K562 (cell line): ENCODE measurements around the gene NKAPL. TPM values are rescaled to one million over a fixed set of nuclear protein-coding genes. Genes with fewer than 3 reads are reported as not detected.

Experiments
- ARID1B ChIP-seq: fragments of 450-650 bp; IDR thresholded peaks from 2 replicates; pipeline ENCODE4 v1.6.1; 2016; ENCODE audit warnings: antibody characterized with exemption, mild to moderate bottlenecking, inconsistent platforms
- ARID4B ChIP-seq: sonication (generic); formaldehyde crosslinking; IDR thresholded peaks from 2 replicates; pipeline ENCODE4 v1.8.0; 2022; ENCODE audit warnings: mild to moderate bottlenecking, missing genetic modification reagents
- DPF2 ChIP-seq: fragments of 450-650 bp; IDR thresholded peaks from 2 replicates; pipeline ENCODE4 v1.6.1; 2016
- HLTF ChIP-seq: fragments of 450-650 bp; IDR thresholded peaks from 2 replicates; pipeline ENCODE4 v1.6.1; 2016
- KLF6 ChIP-seq: fragments of 250-450 bp; sonication (Bioruptor Pico); IDR thresholded peaks from 2 replicates; pipeline ENCODE4 v1.4.0; 2020; ENCODE audit warnings: mild to moderate bottlenecking, moderate library complexity, borderline replicate concordance
- NCOA4 ChIP-seq: fragments of 450-650 bp; IDR thresholded peaks from 2 replicates; pipeline ENCODE4 v1.6.1; 2018; ENCODE audit warnings: mild to moderate bottlenecking; ENCODE audit not compliant: partially characterized antibody
- NFE2L1 ChIP-seq: fragments of 450-650 bp; IDR thresholded peaks from 2 replicates; pipeline ENCODE4 v1.6.1; 2016; ENCODE audit warnings: missing genetic modification characterization, low read depth, mild to moderate bottlenecking, missing compliant biosample characterization, moderate library complexity, borderline replicate concordance
- PHB2 ChIP-seq: fragments of 450-650 bp; IDR thresholded peaks from 2 replicates; pipeline ENCODE4 v1.6.1; 2017; ENCODE audit warnings: low read depth
- SAP30 ChIP-seq: fragments of 200-600 bp; sonication (generic); IDR thresholded peaks from 2 replicates; pipeline ENCODE4 v1.6.1; 2012; ENCODE audit warnings: borderline replicate concordance, low read depth, mild to moderate bottlenecking, moderate library complexity, low read length, control low read depth, inconsistent platforms; ENCODE audit not compliant: insufficient read depth, poor library complexity, severe bottlenecking
- SRSF7 ChIP-seq: fragments of 200-400 bp; formaldehyde crosslinking; optimal IDR thresholded peaks from 2 replicates; pipeline ENCODE3; 2017; ENCODE audit warnings: mild to moderate bottlenecking, low read depth, low read length
- TAF7 ChIP-seq: fragments of 450-650 bp; IDR thresholded peaks from 2 replicates; pipeline ENCODE4 v1.6.1; 2016; ENCODE audit warnings: missing genetic modification characterization, missing compliant biosample characterization
- TCF3 ChIP-seq: sonication (generic); formaldehyde crosslinking; IDR thresholded peaks from 2 replicates; pipeline ENCODE4 v1.4.0; 2020; ENCODE audit warnings: mild to moderate bottlenecking, missing genetic modification reagents
- TSC22D4 ChIP-seq: fragments of 450-650 bp; IDR thresholded peaks from 2 replicates; pipeline ENCODE4 v1.6.1; 2016; ENCODE audit warnings: missing genetic modification characterization, missing biosample characterization, control low read depth
- ZNF165 ChIP-seq: fragments of 250-450 bp; sonication (Bioruptor Pico); IDR thresholded peaks from 2 replicates; pipeline ENCODE4 v1.4.0; 2020; ENCODE audit warnings: borderline replicate concordance
- ZNF263 ChIP-seq: sonication (generic); formaldehyde crosslinking; IDR thresholded peaks from 2 replicates; pipeline ENCODE4 v1.8.0; 2022; ENCODE audit warnings: mild to moderate bottlenecking, missing genetic modification reagents, borderline replicate concordance
- ZNF408 ChIP-seq: fragments of 250-450 bp; sonication (Bioruptor Pico); IDR thresholded peaks from 2 replicates; pipeline ENCODE4 v1.4.0; 2020; ENCODE audit warnings: low read depth, mild to moderate bottlenecking, moderate library complexity
- ZNF449 ChIP-seq: fragments of 250-450 bp; sonication (Bioruptor Pico); IDR thresholded peaks from 2 replicates; pipeline ENCODE4 v1.8.0; 2022; ENCODE audit warnings: moderate library complexity, mild to moderate bottlenecking, inconsistent platforms
- ZNF764 ChIP-seq: fragments of 250-450 bp; sonication (Bioruptor Pico); IDR thresholded peaks from 2 replicates; pipeline ENCODE4 v1.4.0; 2020; ENCODE audit warnings: low read depth, mild to moderate bottlenecking, moderate library complexity
- polyA plus RNA-seq, 8 experiments: library from polyadenylated mRNA; depleted of rRNA in 4 of 8; stranded (reverse) in 5 of 8; unstranded in 3 of 8; fragments of >200 nt; fragmentation: Nextera tagmentation in 2 of 8; fragmentation: Illumina TruSeq in 1 of 8; extraction: Ambion mirVana in 2 of 8; extraction: Trizol in 1 of 8; gene quantifications; 2 replicates each; pipeline versions ENCODE4 v1.2.1 to v1.2.3, GENCODE V29; 2011 to 2014; ENCODE audit warnings: inconsistent platforms in 1 of 8, missing spikeins in 1 of 8
- total RNA-seq, 7 experiments: library from RNA; depleted of rRNA in 6 of 7; stranded (reverse); fragments of >200 nt in 6 of 7; fragmentation: Illumina TruSeq in 2 of 7; extraction: Trizol in 2 of 7; gene quantifications; 2 replicates each; pipeline versions ENCODE4 v1.2.1 to v1.2.3, GENCODE V29; 2011 to 2021; ENCODE audit warnings: low replicate concordance in 1 of 7

Gene NKAPL
- total and polyA plus RNA-seq, 9 of the 15 experiments (the other 6 are each of a cell fraction or from before 2014, with no cell fraction given) = not detected

GRCh38 chr6:28266962-28267694 lies 8.0 kb downstream of the NKAPL start, which contains the start of gene ZSCAN26 (continued):
- TF ChIP-seq DPF2 = peak; percentile 16
- TF ChIP-seq SAP30 = peak; percentile 74
- TF ChIP-seq ARID4B (CRISPR knock-in tag) = no peak
- peak; percentile 18; the same call in 1 of the 2 replicates for TF ChIP-seq TCF3 (CRISPR knock-in tag)
- TF ChIP-seq HLTF = peak; percentile 81; the same call in 1 of the 2 replicates
- no peak; the same call in 1 of the 2 replicates for TF ChIP-seq ARID1B
- no peak for TF ChIP-seq SRSF7
- TF ChIP-seq TAF7 = peak; percentile 95
- peak; percentile 32; the same call in 1 of the 2 replicates for TF ChIP-seq PHB2
- no peak for TF ChIP-seq KLF6
- no peak for TF ChIP-seq ZNF408
- TF ChIP-seq NFE2L1 (tag) = no peak
- TF ChIP-seq ZNF764 (CRISPR knock-in tag) = no peak
- TF ChIP-seq TSC22D4 (tag) = no peak
- TF ChIP-seq ZNF165 (CRISPR knock-in tag) = peak; percentile 72; the same call in 1 of the 2 replicates
- TF ChIP-seq ZNF263 (CRISPR knock-in tag) = peak; percentile 71; the same call in 1 of the 2 replicates
- TF ChIP-seq NCOA4 = peak; percentile 52
- TF ChIP-seq ZNF449 (CRISPR knock-in tag) = no peak
